GM12878 (cell line): Measurements from ENCODE around the gene NFKBIZ. TPM values are rescaled to one million over a fixed set of nuclear protein-coding genes. Genes with fewer than 3 reads are reported as not detected.

Source experiments
- ATAC-seq: fragments of 200-7000 bp; cut with Tn5 transposase; 3 replicates; pipeline ENCODE4 v1.9.1; 2020; ENCODE audit warnings: mild to moderate bottlenecking, moderate library complexity
- BruUV-seq: library from RNA; stranded (reverse); fragments of 400-500 nt; replicated peaks from 2 replicates; lab custom pipeline; 2021; lab: Mats Ljungman, UMichigan
- CTCF ChIA-PET: fragments of 300-600 bp; sonication (Branson Sonifier 250); formaldehyde crosslinking; extraction: SDS; loops from one replicate; lab custom pipeline; 2021; ENCODE audit warnings: inconsistent platforms; lab: Yijun Ruan, JAX
- POLR2A ChIA-PET: fragments of 350-600 bp; formaldehyde crosslinking; extraction: SDS; loops from one replicate; lab custom pipeline; 2021; ENCODE audit warnings: inconsistent platforms; lab: Charles Lee
- RAD21 ChIA-PET: fragments of 300-600 bp; sonication (Branson Sonifier 250); formaldehyde crosslinking; loops from one replicate; lab custom pipeline; 2023; ENCODE audit warnings: antibody characterized with exemption; ENCODE audit not compliant: unreplicated experiment; lab: Charles Lee
- SMC1A ChIA-PET: fragments of 300-600 bp; sonication (Branson Sonifier 250); formaldehyde crosslinking; loops from one replicate; lab custom pipeline; 2023; ENCODE audit not compliant: unreplicated experiment, uncharacterized antibody; lab: Charles Lee
- DNase-seq: peaks from one replicate; pipeline ENCODE4 v3.0.0-alpha.2; 2011; ENCODE audit warnings: low read depth, low spot score
- FAIRE-seq: peaks from 3 replicates; lab custom pipeline; 2011; peaks lifted over from hg19 to GRCh38; lab: Jason Lieb, UNC
- H2AFZ ChIP-seq: 2 replicates; pipeline ENCODE4 v1.6.0; 2011; ENCODE audit warnings: low read depth, low read length, control low read depth; ENCODE audit not compliant: control insufficient read depth
- H3K27ac ChIP-seq: 2 replicates; pipeline ENCODE4 v1.5.1; 2011; ENCODE audit warnings: control low read depth; ENCODE audit not compliant: control insufficient read depth, insufficient read depth
- H3K27me3 ChIP-seq, 2 experiments: replicated peaks in 1 of 2; 2 replicates each; pipeline versions ENCODE4 v1.6.0 to v1.6.1; 2011; ENCODE audit warnings: low read length in 1 of 2; ENCODE audit not compliant: control insufficient read depth in 2 of 2, insufficient read depth in 2 of 2
- H3K36me3 ChIP-seq, 2 experiments: 2 replicates each; pipeline ENCODE4 v1.5.1; 2011; ENCODE audit warnings: low read length in 1 of 2; ENCODE audit not compliant: control insufficient read depth in 2 of 2, insufficient read depth in 2 of 2
- H3K4me1 ChIP-seq: 2 replicates; pipeline ENCODE4 v1.6.1; 2011; ENCODE audit warnings: mild to moderate bottlenecking, low read length, moderate library complexity, mixed read lengths; ENCODE audit not compliant: control insufficient read depth, insufficient read depth
- H3K4me2 ChIP-seq: 2 replicates; pipeline ENCODE4 v1.6.0; 2011; ENCODE audit warnings: control low read depth; ENCODE audit not compliant: control insufficient read depth, insufficient read depth
- H3K4me3 ChIP-seq: fragments of 200-600 bp; sonication (generic); 2 replicates; pipeline ENCODE4 v1.5.1; 2016
- H3K79me2 ChIP-seq: 2 replicates; pipeline ENCODE4 v1.6.0; 2011; ENCODE audit warnings: low read length; ENCODE audit not compliant: control insufficient read depth, insufficient read depth
- H3K9ac ChIP-seq: 2 replicates; pipeline ENCODE4 v1.8.0; 2011; ENCODE audit warnings: low read length, control low read depth, mixed read lengths; ENCODE audit not compliant: control insufficient read depth, insufficient read depth
- H3K9me3 ChIP-seq: replicated peaks from 3 replicates; pipeline ENCODE4 v1.5.1; 2011; ENCODE audit warnings: mild to moderate bottlenecking, low read length; ENCODE audit not compliant: control insufficient read depth, insufficient read depth
- H4K20me1 ChIP-seq: 2 replicates; pipeline ENCODE4 v1.6.0; 2011; ENCODE audit not compliant: control insufficient read depth, insufficient read depth
- ASH2L ChIP-seq: fragments of 300-600, 200-600 bp; sonication (generic); IDR thresholded peaks from 2 replicates; pipeline ENCODE4 v1.6.1; 2017; ENCODE audit warnings: low read depth, mild to moderate bottlenecking, borderline replicate concordance
- BHLHE40 ChIP-seq, 2 experiments: fragments of 450-650 bp in 1 of 2; IDR thresholded peaks; 2 replicates each; pipeline ENCODE4 v1.6.1; 2011 to 2017; ENCODE audit warnings: low read depth in 2 of 2, borderline replicate concordance in 1 of 2, improper control_type of control experiment in 1 of 2, low read length in 1 of 2, mild to moderate bottlenecking in 1 of 2
- EGR1 ChIP-seq, 2 experiments: IDR thresholded peaks; 1 replicate in 1 of 2; 2 replicates in 1 of 2; pipeline ENCODE4 v1.6.1; 2011 to 2012; ENCODE audit warnings: low read depth in 2 of 2, low read length in 2 of 2, borderline replicate concordance in 1 of 2, mild to moderate bottlenecking in 1 of 2, moderate library complexity in 1 of 2
- EP300 ChIP-seq, 2 experiments: fragments of 150-350 bp in 1 of 2; IDR thresholded peaks; 2 replicates each; pipeline ENCODE4 v1.6.1; 2011 to 2012; ENCODE audit warnings: low read depth in 2 of 2, low read length in 2 of 2, borderline replicate concordance in 1 of 2, improper control_type of control experiment in 1 of 2, inconsistent platforms in 1 of 2; ENCODE audit not compliant: control insufficient read depth in 1 of 2
- HDAC6 ChIP-seq: fragments of 200-600 bp; sonication (generic); IDR thresholded peaks from one replicate; pipeline ENCODE4 v1.8.0; 2017; ENCODE audit warnings: antibody characterized with exemption; ENCODE audit not compliant: unreplicated experiment
- POLR2A ChIP-seq: IDR thresholded peaks from 2 replicates; pipeline ENCODE4 v1.6.1; 2011; ENCODE audit warnings: low read depth, mild to moderate bottlenecking, low read length
- RB1 ChIP-seq: fragments of 450-650 bp; formaldehyde crosslinking; IDR thresholded peaks from 2 replicates; pipeline ENCODE4 v1.6.1; 2017; ENCODE audit warnings: mild to moderate bottlenecking, borderline replicate concordance
- RCOR1 ChIP-seq: conservative IDR thresholded peaks from 2 replicates; pipeline ENCODE4 v1.6.1; 2012; ENCODE audit warnings: low read depth, low read length, improper control_type of control experiment
- SIN3A ChIP-seq: IDR thresholded peaks from 2 replicates; pipeline ENCODE4 v1.6.1; 2012; ENCODE audit warnings: low read depth, low read length, improper control_type of control experiment
- SREBF1 ChIP-seq: IDR thresholded peaks from 2 replicates; pipeline ENCODE4 v1.6.1; 2012; ENCODE audit warnings: mild to moderate bottlenecking, low read length
- TAF1 ChIP-seq: IDR thresholded peaks from 2 replicates; pipeline ENCODE4 v1.6.1; 2011; ENCODE audit warnings: mild to moderate bottlenecking, low read depth, low read length, borderline replicate concordance
- ZSCAN29 ChIP-seq: fragments of 450-650 bp; IDR thresholded peaks from 2 replicates; pipeline ENCODE4 v1.6.1; 2017; ENCODE audit warnings: mild to moderate bottlenecking, moderate library complexity
- WGBS: methylation state at CpG from one replicate; pipeline ENCODE4 v1.1.6; 2016; ENCODE audit warnings: low lambda C conversion rate; ENCODE audit not compliant: insufficient replicate concordance, insufficient coverage; ENCODE audit errors: missing lambda C conversion rate; 5-methylcytosine and 5-hydroxymethylcytosine counted together
- in situ Hi-C: fragments of 300-500 bp; cut with MboI; formaldehyde crosslinking; loops from 9 replicates; pipeline ENCODE4 v1.14.3; 2018; ENCODE audit warnings: mixed read lengths
- intact Hi-C: fragments of 100-400 bp; cut with micrococcal nuclease; formaldehyde crosslinking; loops from one replicate; pipeline ENCODE4 v1.14.2; 2022; ENCODE audit not compliant: unreplicated experiment
- polyA plus RNA-seq, 11 experiments: library from polyadenylated mRNA; depleted of rRNA in 4 of 11; unstranded in 6 of 11; stranded (reverse) in 5 of 11; fragments of >200 nt; fragmentation: Nextera tagmentation in 4 of 11; fragmentation: Illumina TruSeq in 1 of 11; extraction: Ambion mirVana in 4 of 11; extraction: Trizol in 1 of 11; gene quantifications; 1 replicate in 1 of 11; 2 replicates in 10 of 11; pipeline versions ENCODE4 v1.2.1 to v1.2.3, GENCODE V29; 2011 to 2016; ENCODE audit warnings: inconsistent platforms in 2 of 11, missing spikeins in 2 of 11, low read depth in 1 of 11
- total RNA-seq, 4 experiments: library from RNA; depleted of rRNA in 3 of 4; stranded (reverse); fragments of >200 nt in 3 of 4; fragmentation: Illumina TruSeq in 1 of 4; extraction: Trizol in 1 of 4; gene quantifications; 2 replicates each; pipeline versions ENCODE4 v1.2.1 to v1.2.3, GENCODE V29; 2013 to 2021
- TF ChIP-seq, protein P1 (sequence below): IDR thresholded peaks from 2 replicates; pipeline ENCODE4 v1.6.1; 2011; ENCODE audit warnings: low read depth, mild to moderate bottlenecking, low read length, moderate library complexity, borderline replicate concordance; ENCODE audit errors: extremely low read depth
- TF ChIP-seq, protein P2 (sequence below): IDR thresholded peaks from 2 replicates; pipeline ENCODE4 v1.6.1; 2012; ENCODE audit warnings: improper control_type of control experiment, low read depth, low read length; ENCODE audit not compliant: insufficient replicate concordance

NFKBIZ gene
- total and polyA plus RNA-seq, 10 of the 15 experiments (the other 5 are each of a cell fraction or from before 2014, with no cell fraction given) = 6.3 to 53.8 (median 17.3) TPM

DNA sequence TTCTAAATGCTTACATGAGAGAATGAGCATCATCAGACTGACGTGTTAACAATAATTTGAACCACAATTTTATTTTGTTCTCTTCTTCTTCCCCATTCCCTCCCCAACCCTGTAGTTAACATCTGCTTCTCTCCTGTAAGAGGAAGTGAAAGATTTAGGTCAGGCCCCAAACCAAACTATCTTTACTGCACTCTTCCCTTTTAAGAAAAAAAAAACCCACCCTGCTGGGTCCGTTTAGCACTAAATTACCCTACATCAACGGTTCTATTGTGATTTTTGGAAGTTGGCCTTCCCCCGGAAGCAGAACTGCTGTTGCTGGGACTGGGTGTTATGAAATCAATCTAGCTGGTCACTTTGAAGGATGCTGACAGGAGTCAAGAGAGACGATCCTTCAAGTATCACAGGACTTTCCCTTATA, 49.4 kb downstream of the NFKBIZ start:
- peak overlapping the region; percentile 64 for H3K4me2 ChIP-seq
- peak overlapping the region; percentile 41; the same call in 1 of the 2 replicates for H2AFZ ChIP-seq
- H3K4me1 ChIP-seq = peaks cover 26% of the 10 kb centered on the region
- peak; percentile 92 for FAIRE-seq
- peak; percentile 81 for DNase-seq
- CTCF ChIA-PET = interaction anchor here (0.5 to 3.1 kb wide), 5 partner anchors 50 to 140 kb away, joined by 3 to 17 read pairs (median 3); no protein-coding TSS in a partner anchor
- no peaks in the 10 kb centered on the region for H3K79me2 ChIP-seq
- H4K20me1 ChIP-seq = no peaks in the 10 kb centered on the region
- no peaks in the 10 kb centered on the region for H3K36me3 ChIP-seq
- no TSS peak for BruUV-seq
- H3K27me3 ChIP-seq = no peaks in the 10 kb centered on the region
- no peak overlapping the region for H3K4me3 ChIP-seq
- peak; percentile 94 for ATAC-seq
- peak overlapping the region; percentile 83 for H3K27ac ChIP-seq
- H3K9me3 ChIP-seq = peaks cover 8% of the 10 kb centered on the region
- H3K9ac ChIP-seq = no peak overlapping the region
- POLR2A ChIA-PET = interaction anchor here (1.0 to 3.8 kb wide), 5 partner anchors 26 to 140 kb away, joined by 3 to 28 read pairs (median 11); no protein-coding TSS in a partner anchor
- in situ Hi-C loops = no loop called here
- intact Hi-C loops = loop anchor here (1.0 to 2.0 kb wide), 5 partner anchors 38 to 140 kb away; no protein-coding TSS in a partner anchor
- SMC1A ChIA-PET = interaction anchor here (0.7 to 5.0 kb wide), 25 partner anchors 8 to 330 kb away, joined by 3 to 62 read pairs (median 5); no protein-coding TSS in a partner anchor
- 0% methylated on average over 5 of the region's 5 CpGs for WGBS
- RAD21 ChIA-PET = interaction anchor here (1.0 to 4.9 kb wide), 10 partner anchors 26 to 161 kb away, joined by 3 to 71 read pairs (median 8); no protein-coding TSS in a partner anchor
- TF ChIP-seq SREBF1 (no peak), ASH2L (no peak), TAF1 (no peak), HDAC6 (no peak), RCOR1 (peak; percentile 63; the same call in 1 of the 2 replicates), EP300 (IDR thresholded peaks at IDR 0.05; ENCODE audit: borderline replicate concordance in 1 of 2, control insufficient read depth in 1 of 2, low read depth in 2 of 2, low read length in 2 of 2) (peak; percentile 98), RB1 (no peak), BHLHE40 (IDR thresholded peaks at IDR 0.05; ENCODE audit: borderline replicate concordance in 1 of 2, low read depth in 2 of 2, low read length in 1 of 2) (peak; percentile 40 to 73; a peak in 3 of 4 replicates), POLR2A (no peak), SIN3A (no peak), EGR1 (IDR thresholded peaks at IDR 0.05; ENCODE audit: borderline replicate concordance in 1 of 2, low read depth in 2 of 2, low read length in 2 of 2) (no peak), ZSCAN29 (0 out of 2 replicates have a peak, but pooled peaks have one; percentile 51)
- TF ChIP-seq, protein P1, sequence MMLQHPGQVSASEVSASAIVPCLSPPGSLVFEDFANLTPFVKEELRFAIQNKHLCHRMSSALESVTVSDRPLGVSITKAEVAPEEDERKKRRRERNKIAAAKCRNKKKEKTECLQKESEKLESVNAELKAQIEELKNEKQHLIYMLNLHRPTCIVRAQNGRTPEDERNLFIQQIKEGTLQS = no peak
- TF ChIP-seq, protein P2, sequence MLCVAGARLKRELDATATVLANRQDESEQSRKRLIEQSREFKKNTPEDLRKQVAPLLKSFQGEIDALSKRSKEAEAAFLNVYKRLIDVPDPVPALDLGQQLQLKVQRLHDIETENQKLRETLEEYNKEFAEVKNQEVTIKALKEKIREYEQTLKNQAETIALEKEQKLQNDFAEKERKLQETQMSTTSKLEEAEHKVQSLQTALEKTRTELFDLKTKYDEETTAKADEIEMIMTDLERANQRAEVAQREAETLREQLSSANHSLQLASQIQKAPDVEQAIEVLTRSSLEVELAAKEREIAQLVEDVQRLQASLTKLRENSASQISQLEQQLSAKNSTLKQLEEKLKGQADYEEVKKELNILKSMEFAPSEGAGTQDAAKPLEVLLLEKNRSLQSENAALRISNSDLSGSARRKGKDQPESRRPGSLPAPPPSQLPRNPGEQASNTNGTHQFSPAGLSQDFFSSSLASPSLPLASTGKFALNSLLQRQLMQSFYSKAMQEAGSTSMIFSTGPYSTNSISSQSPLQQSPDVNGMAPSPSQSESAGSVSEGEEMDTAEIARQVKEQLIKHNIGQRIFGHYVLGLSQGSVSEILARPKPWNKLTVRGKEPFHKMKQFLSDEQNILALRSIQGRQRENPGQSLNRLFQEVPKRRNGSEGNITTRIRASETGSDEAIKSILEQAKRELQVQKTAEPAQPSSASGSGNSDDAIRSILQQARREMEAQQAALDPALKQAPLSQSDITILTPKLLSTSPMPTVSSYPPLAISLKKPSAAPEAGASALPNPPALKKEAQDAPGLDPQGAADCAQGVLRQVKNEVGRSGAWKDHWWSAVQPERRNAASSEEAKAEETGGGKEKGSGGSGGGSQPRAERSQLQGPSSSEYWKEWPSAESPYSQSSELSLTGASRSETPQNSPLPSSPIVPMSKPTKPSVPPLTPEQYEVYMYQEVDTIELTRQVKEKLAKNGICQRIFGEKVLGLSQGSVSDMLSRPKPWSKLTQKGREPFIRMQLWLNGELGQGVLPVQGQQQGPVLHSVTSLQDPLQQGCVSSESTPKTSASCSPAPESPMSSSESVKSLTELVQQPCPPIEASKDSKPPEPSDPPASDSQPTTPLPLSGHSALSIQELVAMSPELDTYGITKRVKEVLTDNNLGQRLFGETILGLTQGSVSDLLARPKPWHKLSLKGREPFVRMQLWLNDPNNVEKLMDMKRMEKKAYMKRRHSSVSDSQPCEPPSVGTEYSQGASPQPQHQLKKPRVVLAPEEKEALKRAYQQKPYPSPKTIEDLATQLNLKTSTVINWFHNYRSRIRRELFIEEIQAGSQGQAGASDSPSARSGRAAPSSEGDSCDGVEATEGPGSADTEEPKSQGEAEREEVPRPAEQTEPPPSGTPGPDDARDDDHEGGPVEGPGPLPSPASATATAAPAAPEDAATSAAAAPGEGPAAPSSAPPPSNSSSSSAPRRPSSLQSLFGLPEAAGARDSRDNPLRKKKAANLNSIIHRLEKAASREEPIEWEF = no peak
